Measurements from ENCODE around the gene IL26. TPM values are rescaled to one million over a fixed set of nuclear protein-coding genes. Genes with fewer than 3 reads are reported as not detected.

The IL26 gene
- total and polyA plus RNA-seq, 7 donors, result 0.22 to 0.36 TPM; not detected in 5

- no peak for DNase-seq
- Histone ChIP-seq H3K27ac (no peak overlapping the region), H3K9me3 (no peaks in the 10 kb centered on the region), H3K36me3 (no peaks in the 10 kb centered on the region), H3K4me1 (no peaks in the 10 kb centered on the region), H3K27me3 (no peaks in the 10 kb centered on the region), H3K4me3 (no peak overlapping the region)
- TF ChIP-seq POLR2A (IDR thresholded peaks at IDR 0.05) (no peak), EP300 (IDR thresholded peaks at IDR 0.05) (no peak), POLR2AphosphoS5 (IDR thresholded peaks at IDR 0.05) (no peak), CTCF (IDR thresholded peaks at IDR 0.05) (no peak)
- WGBS, 2 donors, result 72 to 82% methylated on average over 4 of the region's 4 CpGs
- intact Hi-C loops (cut with DNase I), result no loop called here
Measured at GRCh38 chr12:68189821-68190242, 35.8 kb downstream of the IL26 start.

- Histone ChIP-seq H3K27ac (no peak overlapping the region), H3K27me3 (no peaks in the 10 kb centered on the region), H3K4me3 (no peak overlapping the region), H3K4me1 (no peaks in the 10 kb centered on the region), H3K9me3 (no peaks in the 10 kb centered on the region), H3K36me3 (no peaks in the 10 kb centered on the region)
- intact Hi-C loops (cut with DNase I), result no loop called here
- no peak for DNase-seq
- TF ChIP-seq CTCF (IDR thresholded peaks at IDR 0.05) (no peak), POLR2A (IDR thresholded peaks at IDR 0.05) (no peak)
- WGBS, 2 donors, result 63 to 75% methylated on average over 3 of the region's 3 CpGs
Measured at GRCh38 chr12:68185598-68185997, 40.0 kb downstream of the IL26 start.

- 53 to 58% methylated on average over 3 of the region's 3 CpGs for WGBS, 2 donors
- no peak for TF ChIP-seq EP300 (IDR thresholded peaks at IDR 0.05)
- TF ChIP-seq CTCF (IDR thresholded peaks at IDR 0.05), result no peak
- TF ChIP-seq POLR2AphosphoS5 (IDR thresholded peaks at IDR 0.05), result no peak
- no peak for TF ChIP-seq POLR2A (IDR thresholded peaks at IDR 0.05)
- H3K36me3 ChIP-seq, result no peaks in the 10 kb centered on the region
- H3K9me3 ChIP-seq, result no peaks in the 10 kb centered on the region
- H3K27me3 ChIP-seq, result no peaks in the 10 kb centered on the region
- no peak overlapping the region for H3K27ac ChIP-seq
- H3K4me3 ChIP-seq, result no peak overlapping the region
- DNase-seq, result no peak
- intact Hi-C loops (cut with DNase I), result no loop called here
- peaks cover 0 to 7% (median 3%) of the 10 kb centered on the region in 4 donors for H3K4me1 ChIP-seq
Measured at GRCh38 chr12:68180792-68181744, 44.5 kb downstream of the IL26 start.

- TF ChIP-seq CTCF (IDR thresholded peaks at IDR 0.05) (no peak), POLR2AphosphoS5 (IDR thresholded peaks at IDR 0.05) (no peak), EP300 (IDR thresholded peaks at IDR 0.05) (no peak), POLR2A (IDR thresholded peaks at IDR 0.05) (no peak)
- 67 to 80% methylated on average over 3 of the region's 3 CpGs for WGBS, 2 donors
Measured at GRCh38 chr12:68178774-68179439, 46.7 kb downstream of the IL26 start.

More at GRCh38 chr12:68178774-68179439, 46.7 kb downstream of the IL26 start:
- no peaks in the 10 kb centered on the region for H3K9me3 ChIP-seq
- H3K27ac ChIP-seq, result no peak overlapping the region
- DNase-seq, result no peak
- intact Hi-C loops (cut with DNase I), result no loop called here
- no peaks in the 10 kb centered on the region for H3K27me3 ChIP-seq
- no peak overlapping the region for H3K4me3 ChIP-seq
- peaks cover 0 to 7% (median 3%) of the 10 kb centered on the region in 4 donors for H3K4me1 ChIP-seq
- no peaks in the 10 kb centered on the region for H3K36me3 ChIP-seq

Data from sigmoid colon (tissue), 7 donors.